ENCODE results near the gene MCCD1. TPM values are rescaled to one million over a fixed set of nuclear protein-coding genes. Genes with fewer than 3 reads are reported as not detected.
"Not testable (repeated sequence)": the region's sequence is repeated elsewhere in the genome, so short reads cannot be mapped to it uniquely, and the experiment has no call there.

MCCD1 gene
- total RNA-seq, 2 experiments from 2014 or later: not detected

DNA sequence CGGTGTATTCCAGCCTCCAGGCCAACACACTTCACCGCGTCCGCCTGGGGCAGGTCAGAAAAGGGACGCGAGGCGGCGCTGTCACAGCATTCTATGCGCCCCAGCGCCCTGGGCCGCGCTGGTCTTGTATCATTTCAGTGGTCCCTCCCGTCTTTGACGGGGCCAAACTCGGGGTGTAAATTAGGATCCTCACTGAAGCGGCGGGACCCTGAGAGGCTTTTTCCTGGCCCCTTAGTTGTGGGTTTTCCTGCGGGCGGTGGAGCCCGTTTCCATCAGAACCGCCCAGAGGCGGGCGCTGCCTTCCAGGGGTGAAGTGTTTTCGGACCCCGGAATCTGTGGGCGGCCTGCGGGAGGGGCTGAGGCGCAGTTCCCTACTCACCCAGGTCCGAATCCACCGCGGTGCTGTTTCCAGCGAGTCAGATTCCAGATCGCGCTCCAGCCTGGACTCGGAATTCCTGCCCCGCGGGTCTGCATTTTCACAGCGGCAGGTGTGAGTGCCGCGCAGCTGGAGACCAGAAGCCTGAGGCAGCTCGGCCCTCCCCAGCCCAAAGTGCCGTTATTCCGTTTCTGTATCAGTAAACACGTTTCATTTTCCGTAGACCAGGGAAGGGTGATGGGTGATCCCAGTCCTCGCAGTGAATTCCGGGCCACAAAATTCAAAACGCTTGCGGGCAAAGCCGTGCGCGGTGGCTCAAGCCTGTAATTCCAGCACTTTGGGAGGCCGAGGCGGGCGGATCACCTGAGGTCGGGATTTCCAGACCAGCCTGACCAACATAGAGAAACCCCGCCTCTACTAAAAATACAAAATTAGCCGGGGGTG is 34.7 kb upstream of the MCCD1 start:
- ATAC-seq (ENCODE audit: poor library complexity) (peak; percentile 39), DNase-seq (peak; percentile 51 to 91 (median 74))
- TF ChIP-seq, protein P1, sequence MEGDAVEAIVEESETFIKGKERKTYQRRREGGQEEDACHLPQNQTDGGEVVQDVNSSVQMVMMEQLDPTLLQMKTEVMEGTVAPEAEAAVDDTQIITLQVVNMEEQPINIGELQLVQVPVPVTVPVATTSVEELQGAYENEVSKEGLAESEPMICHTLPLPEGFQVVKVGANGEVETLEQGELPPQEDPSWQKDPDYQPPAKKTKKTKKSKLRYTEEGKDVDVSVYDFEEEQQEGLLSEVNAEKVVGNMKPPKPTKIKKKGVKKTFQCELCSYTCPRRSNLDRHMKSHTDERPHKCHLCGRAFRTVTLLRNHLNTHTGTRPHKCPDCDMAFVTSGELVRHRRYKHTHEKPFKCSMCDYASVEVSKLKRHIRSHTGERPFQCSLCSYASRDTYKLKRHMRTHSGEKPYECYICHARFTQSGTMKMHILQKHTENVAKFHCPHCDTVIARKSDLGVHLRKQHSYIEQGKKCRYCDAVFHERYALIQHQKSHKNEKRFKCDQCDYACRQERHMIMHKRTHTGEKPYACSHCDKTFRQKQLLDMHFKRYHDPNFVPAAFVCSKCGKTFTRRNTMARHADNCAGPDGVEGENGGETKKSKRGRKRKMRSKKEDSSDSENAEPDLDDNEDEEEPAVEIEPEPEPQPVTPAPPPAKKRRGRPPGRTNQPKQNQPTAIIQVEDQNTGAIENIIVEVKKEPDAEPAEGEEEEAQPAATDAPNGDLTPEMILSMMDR (IDR thresholded peaks at IDR 0.05): peak; percentile 80
- Histone ChIP-seq H3K4me1 (ENCODE audit: insufficient read depth, low read length) (peaks cover 69% of the 10 kb centered on the region), H3K27me3 (ENCODE audit: control insufficient read depth in 1 of 2, insufficient read depth in 2 of 2, low read length in 2 of 2) (no peaks in the 10 kb centered on the region), H3K27ac (ENCODE audit: low read depth in 1 of 2, low read length in 2 of 2) (peak overlapping the region; percentile 65 to 68), H3K36me3 (ENCODE audit: insufficient read depth, low read length) (no peaks in the 10 kb centered on the region), H3K9me3 (ENCODE audit: control insufficient read depth in 1 of 2, insufficient read depth in 1 of 2, low read length in 2 of 2) (no peaks in the 10 kb centered on the region), H3K4me3 (ENCODE audit: low read length) (peak overlapping the region; percentile 88)
- peak overlapping the region; percentile 58 for H3K4me3 Mint-ChIP-seq
- peak overlapping the region; percentile 83 for H3K27ac Mint-ChIP-seq
- peaks cover 57% of the 10 kb centered on the region for H3K4me1 Mint-ChIP-seq (ENCODE audit: low read depth)
- CTCF ChIA-PET: interaction anchor here (0.8 to 3.4 kb wide), 12 partner anchors 46 to 336 kb away, joined by 3 to 30 read pairs (median 5); partner anchors contain the start of genes ATP6V1G2, DDX39B and NCR3
- no peaks in the 10 kb centered on the region for H3K27me3 Mint-ChIP-seq
- POLR2A ChIA-PET: interaction anchor here (0.6 to 5.2 kb wide), 13 partner anchors 31 to 1478 kb away, joined by 3 to 88 read pairs (median 6); partner anchors contain the start of genes ATP6V1G2, BAG6, DDX39B and LTB
- intact Hi-C loops (cut with DNase I, micrococcal nuclease): loop anchor here (1.0 kb wide), 1 partner anchor 104 kb away; no protein-coding TSS in a partner anchor
- peaks cover 9% of the 10 kb centered on the region for H3K36me3 Mint-ChIP-seq (ENCODE audit: low read depth)
- H3K9me3 Mint-ChIP-seq: no peaks in the 10 kb centered on the region

DNA sequence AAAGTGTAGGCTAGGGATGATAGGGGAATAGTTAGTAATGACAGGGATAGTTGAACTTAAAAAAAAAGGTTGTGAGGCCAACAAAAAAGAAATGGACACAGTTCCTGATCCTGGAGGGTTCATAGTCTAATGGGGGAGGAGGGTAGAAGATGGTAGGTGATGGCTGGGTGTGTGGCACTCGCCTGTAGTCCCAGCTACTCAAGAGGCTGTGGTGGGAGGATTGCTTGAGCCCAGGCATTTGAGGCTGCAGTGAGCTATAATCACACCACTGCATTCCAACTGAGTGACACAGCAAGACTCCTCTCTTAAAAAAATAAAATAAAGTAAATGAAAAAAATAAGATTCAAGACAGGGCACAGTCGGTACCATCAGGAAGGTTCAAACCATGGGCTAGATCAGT is 33.2 kb upstream of the MCCD1 start:
- peaks cover 66% of the 10 kb centered on the region for H3K4me1 Mint-ChIP-seq (ENCODE audit: low read depth)
- Histone ChIP-seq H3K4me3 (ENCODE audit: low read length) (peak overlapping the region; percentile 88), H3K9me3 (ENCODE audit: control insufficient read depth in 1 of 2, insufficient read depth in 1 of 2, low read length in 2 of 2) (no peaks in the 10 kb centered on the region), H3K4me1 (ENCODE audit: insufficient read depth, low read length) (peaks cover 75% of the 10 kb centered on the region), H3K27ac (ENCODE audit: low read depth in 1 of 2, low read length in 2 of 2) (peak overlapping the region in 1 of 2 donors; percentile 68), H3K27me3 (ENCODE audit: control insufficient read depth in 1 of 2, insufficient read depth in 2 of 2, low read length in 2 of 2) (no peaks in the 10 kb centered on the region), H3K36me3 (ENCODE audit: insufficient read depth, low read length) (no peaks in the 10 kb centered on the region)
- no peaks in the 10 kb centered on the region for H3K9me3 Mint-ChIP-seq
- ATAC-seq (ENCODE audit: poor library complexity) (no peak), DNase-seq (no peak)
- intact Hi-C loops (cut with DNase I, micrococcal nuclease): loop anchor here in 1 of 2 experiments (5.0 kb wide), 1 partner anchor 33 kb away; no protein-coding TSS in a partner anchor
- no peaks in the 10 kb centered on the region for H3K27me3 Mint-ChIP-seq
- CTCF ChIA-PET: interaction anchor here (1.6 to 3.4 kb wide), 4 partner anchors 45 to 103 kb away, joined by 4 to 30 read pairs (median 14); partner anchors contain the start of genes ATP6V1G2, DDX39B and NCR3
- TF ChIP-seq, protein P1 (IDR thresholded peaks at IDR 0.05): no peak
- peak overlapping the region; percentile 83 for H3K27ac Mint-ChIP-seq
- H3K4me3 Mint-ChIP-seq: peak overlapping the region; percentile 58
- POLR2A ChIA-PET: interaction anchor here (0.9 to 5.2 kb wide), 10 partner anchors 33 to 1476 kb away, joined by 3 to 88 read pairs (median 6); partner anchors contain the start of genes ATP6V1G2, DDX39B and LTB
- peaks cover 9% of the 10 kb centered on the region for H3K36me3 Mint-ChIP-seq (ENCODE audit: low read depth)

DNA sequence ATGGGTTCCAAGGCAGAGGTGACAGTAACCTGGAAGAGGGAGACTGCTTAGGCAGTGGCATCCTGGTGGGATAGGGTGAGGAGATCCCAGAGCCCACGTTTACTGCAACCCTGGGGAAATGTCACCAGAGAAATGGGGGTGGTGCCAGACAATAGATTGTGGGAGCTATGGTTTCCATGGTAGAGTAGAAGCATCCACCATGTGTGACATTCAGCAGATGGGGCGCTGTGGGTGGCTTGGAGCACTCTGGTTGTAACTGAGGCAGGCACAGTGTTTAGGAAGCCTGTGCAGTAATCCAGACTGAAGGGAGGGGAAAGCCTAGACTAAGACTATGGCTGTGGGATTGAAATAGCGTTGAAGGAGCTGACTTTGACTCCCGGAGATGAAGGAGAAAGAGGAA is 31.9 kb upstream of the MCCD1 start:
- ATAC-seq (ENCODE audit: poor library complexity); H3K36me3 ChIP-seq (ENCODE audit: insufficient read depth, low read length); H3K27me3 Mint-ChIP-seq; H3K9me3 Mint-ChIP-seq; H3K27me3 ChIP-seq (ENCODE audit: control insufficient read depth in 1 of 2, insufficient read depth in 2 of 2, low read length in 2 of 2); H3K9me3 ChIP-seq (ENCODE audit: control insufficient read depth in 1 of 2, insufficient read depth in 1 of 2, low read length in 2 of 2); H3K36me3 Mint-ChIP-seq (ENCODE audit: low read depth): not testable (repeated sequence)
- Histone ChIP-seq H3K4me1 (ENCODE audit: insufficient read depth, low read length) (peaks cover 64% of the 10 kb centered on the region), H3K4me3 (ENCODE audit: low read length) (peak overlapping the region; percentile 68), H3K27ac (ENCODE audit: low read depth in 1 of 2, low read length in 2 of 2) (peak overlapping the region; percentile 63 to 66)
- Mint-ChIP-seq H3K4me1 (ENCODE audit: low read depth) (peaks cover 75% of the 10 kb centered on the region), H3K4me3 (peak overlapping the region; percentile 95), H3K27ac (peak overlapping the region; percentile 83)
- POLR2A ChIA-PET: interaction anchor here (0.8 to 5.2 kb wide), 9 partner anchors 9 to 401 kb away, joined by 3 to 88 read pairs (median 4); partner anchors contain the start of genes DDX39B and LTB
- intact Hi-C loops (cut with DNase I, micrococcal nuclease): loop anchor here in 1 of 2 experiments (1.0 to 5.0 kb wide), 2 partner anchors 35 to 45 kb away; partner anchors contain the start of gene DDX39B
- peak in 2 of 14 experiments; percentile 34 to 38 for DNase-seq
- CTCF ChIA-PET: interaction anchor here (1.4 kb wide), 1 partner anchor 101 kb away, joined by 9 read pairs; no protein-coding TSS in a partner anchor

All from CD4-positive, alpha-beta T cell (primary cell).